HepG2 (cell line): Measurements from ENCODE around the gene ABCF1. TPM values are rescaled to one million over a fixed set of nuclear protein-coding genes. Genes with fewer than 3 reads are reported as not detected.

Experiments
- CCAR2 ChIP-seq: fragments of 200-400 bp; formaldehyde crosslinking; optimal IDR thresholded peaks from 2 replicates; pipeline ENCODE3; 2018; ENCODE audit warnings: low read depth, mild to moderate bottlenecking, low read length, moderate library complexity
- CREB1 ChIP-seq, 2 experiments: fragments of 450-650 bp in 1 of 2; IDR thresholded peaks; 2 replicates each; pipeline ENCODE4 v1.6.1; 2016 to 2017; ENCODE audit warnings: control low read depth in 1 of 2, mild to moderate bottlenecking in 1 of 2, missing compliant biosample characterization in 1 of 2, missing genetic modification characterization in 1 of 2
- FOXA1 ChIP-seq, 2 experiments: fragments of 450-650 bp in 1 of 2; sonication (generic) in 1 of 2; formaldehyde crosslinking in 1 of 2; IDR thresholded peaks; 2 replicates each; pipeline versions ENCODE4 v1.4.0 to v1.6.1; 2016 to 2020; ENCODE audit warnings: missing genetic modification reagents in 1 of 2
- JDP2 ChIP-seq: sonication (generic); formaldehyde crosslinking; IDR thresholded peaks from 2 replicates; pipeline ENCODE4 v1.8.1; 2022; ENCODE audit warnings: missing genetic modification reagents, borderline replicate concordance
- KAT2B ChIP-seq: fragments of 150-350 bp; IDR thresholded peaks from 2 replicates; pipeline ENCODE4 v1.6.1; 2014; ENCODE audit warnings: low read depth, low read length, borderline replicate concordance
- KDM5B ChIP-seq: sonication (generic); formaldehyde crosslinking; IDR thresholded peaks from 2 replicates; pipeline ENCODE4 v1.4.0; 2020; ENCODE audit warnings: missing genetic modification reagents, mild to moderate bottlenecking, borderline replicate concordance
- MED8 ChIP-seq: sonication (generic); formaldehyde crosslinking; IDR thresholded peaks from 2 replicates; pipeline ENCODE4 v1.8.1; 2023; ENCODE audit warnings: mild to moderate bottlenecking, missing genetic modification reagents; ENCODE audit not compliant: insufficient replicate concordance
- MLLT10 ChIP-seq: sonication (generic); formaldehyde crosslinking; IDR thresholded peaks from 2 replicates; pipeline ENCODE4 v1.4.0; 2020; ENCODE audit warnings: missing genetic modification reagents
- PHF21A ChIP-seq: sonication (generic); formaldehyde crosslinking; IDR thresholded peaks from 2 replicates; pipeline ENCODE4 v1.5.0; 2020; ENCODE audit warnings: mild to moderate bottlenecking, missing genetic modification reagents
- RAD21 ChIP-seq: fragments of 450-650 bp; formaldehyde crosslinking; IDR thresholded peaks from 2 replicates; pipeline ENCODE4 v1.5.0; 2020; ENCODE audit warnings: mild to moderate bottlenecking
- RCOR2 ChIP-seq: IDR thresholded peaks from 2 replicates; pipeline ENCODE4 v1.6.1; 2016; ENCODE audit warnings: missing biosample characterization, missing genetic modification reagents
- TEAD2 ChIP-seq: sonication (generic); formaldehyde crosslinking; IDR thresholded peaks from 2 replicates; pipeline ENCODE4 v1.9.0; 2021; ENCODE audit warnings: missing genetic modification reagents
- ZBTB20 ChIP-seq: sonication (generic); formaldehyde crosslinking; IDR thresholded peaks from 2 replicates; pipeline ENCODE4 v1.8.1; 2023; ENCODE audit warnings: missing genetic modification reagents, low read depth, mild to moderate bottlenecking, borderline replicate concordance
- ZBTB37 ChIP-seq: sonication (generic); formaldehyde crosslinking; IDR thresholded peaks from 2 replicates; pipeline ENCODE4 v1.4.0; 2020; ENCODE audit warnings: mild to moderate bottlenecking, missing genetic modification reagents
- ZNF292 ChIP-seq: sonication (generic); formaldehyde crosslinking; IDR thresholded peaks from 2 replicates; pipeline ENCODE4 v1.8.1; 2022; ENCODE audit warnings: mild to moderate bottlenecking, low read depth, missing genetic modification reagents, borderline replicate concordance
- ZNF331 ChIP-seq: sonication (generic); formaldehyde crosslinking; IDR thresholded peaks from 2 replicates; pipeline ENCODE4 v1.4.0; 2020; ENCODE audit warnings: missing genetic modification reagents
- polyA plus RNA-seq, 8 experiments: library from polyadenylated mRNA; depleted of rRNA in 3 of 8; stranded (reverse) in 7 of 8; unstranded in 1 of 8; fragments of >200 nt; fragmentation: Illumina TruSeq in 4 of 8; extraction: Trizol in 4 of 8; gene quantifications; 2 replicates each; pipeline versions ENCODE4 v1.2.1 to v1.2.3, GENCODE V29; 2011 to 2016; ENCODE audit warnings: low read depth in 4 of 8, missing spikeins in 1 of 8, mixed read lengths in 1 of 8; ENCODE audit not compliant: insufficient read depth in 1 of 8
- total RNA-seq, 5 experiments: library from RNA; depleted of rRNA; stranded (reverse); fragments of >200 nt; fragmentation: Illumina TruSeq; extraction: Trizol; gene quantifications; 2 replicates each; pipeline ENCODE4 v1.2.3, GENCODE V29; 2016; ENCODE audit warnings: low read depth in 1 of 5
- TF ChIP-seq, protein P1 (sequence below): sonication (generic); formaldehyde crosslinking; IDR thresholded peaks from 2 replicates; pipeline ENCODE4 v1.4.0; 2020; ENCODE audit warnings: missing genetic modification reagents
- TF ChIP-seq, protein P2 (sequence below): sonication (generic); formaldehyde crosslinking; IDR thresholded peaks from 2 replicates; pipeline ENCODE4 v1.4.0; 2020; ENCODE audit warnings: missing genetic modification reagents, mild to moderate bottlenecking, borderline replicate concordance
- TF ChIP-seq, protein P3 (sequence below): sonication (generic); formaldehyde crosslinking; IDR thresholded peaks from 2 replicates; pipeline ENCODE4 v1.5.1; 2020; ENCODE audit warnings: missing genetic modification reagents, mild to moderate bottlenecking, borderline replicate concordance

ABCF1 gene
- total and polyA plus RNA-seq, 2 of the 13 experiments (the other 11 are each of a cell fraction or from before 2014, with no cell fraction given): 25.4 to 98.9 TPM

- TF ChIP-seq ZNF331 (CRISPR knock-in tag) (peak; percentile 40), ZBTB37 (CRISPR knock-in tag) (no peak), RCOR2 (CRISPR knock-in tag) (no peak), TEAD2 (CRISPR knock-in tag) (no peak; the same call in 1 of the 2 replicates), KDM5B (CRISPR knock-in tag) (peak; percentile 81), KAT2B (no peak), CREB1 (IDR thresholded peaks at IDR 0.05) (peak; percentile 70), CREB1 (CRISPR knock-in tag; IDR thresholded peaks at IDR 0.05) (peak; percentile 86), RAD21 (CRISPR knock-in tag) (no peak; the same call in 1 of the 2 replicates), JDP2 (CRISPR knock-in tag) (no peak), MED8 (peak; percentile 64), PHF21A (CRISPR knock-in tag) (no peak), FOXA1 (IDR thresholded peaks at IDR 0.05) (no peak), FOXA1 (CRISPR knock-in tag; IDR thresholded peaks at IDR 0.05) (no peak), ZBTB20 (CRISPR knock-in tag) (peak; percentile 67; the same call in 1 of the 2 replicates), MLLT10 (CRISPR knock-in tag) (no peak), CCAR2 (peak; percentile 61), ZNF292 (CRISPR knock-in tag) (no peak)
- TF ChIP-seq, protein P1, sequence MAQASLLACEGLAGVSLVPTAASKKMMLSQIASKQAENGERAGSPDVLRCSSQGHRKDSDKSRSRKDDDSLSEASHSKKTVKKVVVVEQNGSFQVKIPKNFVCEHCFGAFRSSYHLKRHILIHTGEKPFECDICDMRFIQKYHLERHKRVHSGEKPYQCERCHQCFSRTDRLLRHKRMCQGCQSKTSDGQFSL (CRISPR knock-in tag): peak; percentile 99
- TF ChIP-seq, protein P2, sequence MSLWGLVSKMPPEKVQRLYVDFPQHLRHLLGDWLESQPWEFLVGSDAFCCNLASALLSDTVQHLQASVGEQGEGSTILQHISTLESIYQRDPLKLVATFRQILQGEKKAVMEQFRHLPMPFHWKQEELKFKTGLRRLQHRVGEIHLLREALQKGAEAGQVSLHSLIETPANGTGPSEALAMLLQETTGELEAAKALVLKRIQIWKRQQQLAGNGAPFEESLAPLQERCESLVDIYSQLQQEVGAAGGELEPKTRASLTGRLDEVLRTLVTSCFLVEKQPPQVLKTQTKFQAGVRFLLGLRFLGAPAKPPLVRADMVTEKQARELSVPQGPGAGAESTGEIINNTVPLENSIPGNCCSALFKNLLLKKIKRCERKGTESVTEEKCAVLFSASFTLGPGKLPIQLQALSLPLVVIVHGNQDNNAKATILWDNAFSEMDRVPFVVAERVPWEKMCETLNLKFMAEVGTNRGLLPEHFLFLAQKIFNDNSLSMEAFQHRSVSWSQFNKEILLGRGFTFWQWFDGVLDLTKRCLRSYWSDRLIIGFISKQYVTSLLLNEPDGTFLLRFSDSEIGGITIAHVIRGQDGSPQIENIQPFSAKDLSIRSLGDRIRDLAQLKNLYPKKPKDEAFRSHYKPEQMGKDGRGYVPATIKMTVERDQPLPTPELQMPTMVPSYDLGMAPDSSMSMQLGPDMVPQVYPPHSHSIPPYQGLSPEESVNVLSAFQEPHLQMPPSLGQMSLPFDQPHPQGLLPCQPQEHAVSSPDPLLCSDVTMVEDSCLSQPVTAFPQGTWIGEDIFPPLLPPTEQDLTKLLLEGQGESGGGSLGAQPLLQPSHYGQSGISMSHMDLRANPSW: peak; percentile 20; the same call in 1 of the 2 replicates
- TF ChIP-seq, protein P3, sequence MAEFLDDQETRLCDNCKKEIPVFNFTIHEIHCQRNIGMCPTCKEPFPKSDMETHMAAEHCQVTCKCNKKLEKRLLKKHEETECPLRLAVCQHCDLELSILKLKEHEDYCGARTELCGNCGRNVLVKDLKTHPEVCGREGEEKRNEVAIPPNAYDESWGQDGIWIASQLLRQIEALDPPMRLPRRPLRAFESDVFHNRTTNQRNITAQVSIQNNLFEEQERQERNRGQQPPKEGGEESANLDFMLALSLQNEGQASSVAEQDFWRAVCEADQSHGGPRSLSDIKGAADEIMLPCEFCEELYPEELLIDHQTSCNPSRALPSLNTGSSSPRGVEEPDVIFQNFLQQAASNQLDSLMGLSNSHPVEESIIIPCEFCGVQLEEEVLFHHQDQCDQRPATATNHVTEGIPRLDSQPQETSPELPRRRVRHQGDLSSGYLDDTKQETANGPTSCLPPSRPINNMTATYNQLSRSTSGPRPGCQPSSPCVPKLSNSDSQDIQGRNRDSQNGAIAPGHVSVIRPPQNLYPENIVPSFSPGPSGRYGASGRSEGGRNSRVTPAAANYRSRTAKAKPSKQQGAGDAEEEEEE (CRISPR knock-in tag): peak; percentile 94; the same call in 1 of the 2 replicates
These were observed 46.5 kb downstream of the ABCF1 start, which contains the start of gene MRPS18B (continued) for GRCh38 chr6:30617565-30618269.
